H1 (cell line): ENCODE data around the gene EPHA6.

Source experiments
- CEBPB ChIP-seq: IDR thresholded peaks from 2 replicates; pipeline ENCODE4 v1.6.1; 2012; ENCODE audit warnings: low read depth, low read length
- EZH2 ChIP-seq: fragments of 200-600 bp; sonication (generic); IDR thresholded peaks from 2 replicates; pipeline ENCODE4 v1.7.1; 2012; ENCODE audit warnings: low read depth, mild to moderate bottlenecking, moderate library complexity, low read length, inconsistent platforms; ENCODE audit not compliant: severe bottlenecking
- FOSL1 ChIP-seq: IDR thresholded peaks from 2 replicates; pipeline ENCODE4 v1.6.1; 2011; ENCODE audit warnings: mild to moderate bottlenecking, low read depth, low read length, moderate library complexity; ENCODE audit not compliant: insufficient read depth
- KDM4A ChIP-seq: IDR thresholded peaks from one replicate; pipeline ENCODE4 v1.7.1; 2012; ENCODE audit warnings: low read depth, mild to moderate bottlenecking, moderate library complexity, low read length, inconsistent platforms; ENCODE audit not compliant: severe bottlenecking
- NANOG ChIP-seq: IDR thresholded peaks from 2 replicates; pipeline ENCODE4 v1.6.1; 2011; ENCODE audit warnings: low read length, low read depth, mild to moderate bottlenecking, inconsistent platforms; ENCODE audit not compliant: insufficient read depth, poor library complexity, severe bottlenecking
- POLR2A ChIP-seq, 2 experiments: IDR thresholded peaks; 1 replicate in 1 of 2; 2 replicates in 1 of 2; pipeline ENCODE4 v1.6.1; 2011; ENCODE audit warnings: low read depth in 2 of 2, low read length in 2 of 2, mild to moderate bottlenecking in 2 of 2; ENCODE audit errors: control extremely low read depth in 1 of 2
- POLR2AphosphoS5 ChIP-seq: IDR thresholded peaks from 2 replicates; pipeline ENCODE4 v1.6.1; 2011; ENCODE audit warnings: low read depth, low read length
- RAD21 ChIP-seq, 2 experiments: IDR thresholded peaks in 1 of 2; conservative IDR thresholded peaks in 1 of 2; 2 replicates each; pipeline ENCODE4 v1.6.1; 2011; ENCODE audit warnings: low read depth in 2 of 2, low read length in 2 of 2, improper control_type of control experiment in 1 of 2, inconsistent platforms in 1 of 2, mild to moderate bottlenecking in 1 of 2, moderate library complexity in 1 of 2
- RFX5 ChIP-seq: IDR thresholded peaks from 2 replicates; pipeline ENCODE4 v1.6.1; 2011; ENCODE audit warnings: low read depth, low read length, improper control_type of control experiment, borderline replicate concordance
- TAF1 ChIP-seq: IDR thresholded peaks from 2 replicates; pipeline ENCODE4 v1.6.1; 2011; ENCODE audit warnings: mild to moderate bottlenecking, low read depth, low read length
- TBP ChIP-seq: IDR thresholded peaks from 2 replicates; pipeline ENCODE4 v1.6.1; 2011; ENCODE audit warnings: low read depth, low read length, improper control_type of control experiment
- TCF12 ChIP-seq: IDR thresholded peaks from 2 replicates; pipeline ENCODE4 v1.6.1; 2011; ENCODE audit warnings: low read depth, mild to moderate bottlenecking, low read length
- TF ChIP-seq, protein P1 (sequence below), 3 experiments: IDR thresholded peaks; 1 replicate in 2 of 3; 2 replicates in 1 of 3; pipeline versions ENCODE4 v1.5.1 to v1.6.1; 2011; ENCODE audit warnings: low read length in 3 of 3, mild to moderate bottlenecking in 3 of 3, inconsistent platforms in 2 of 3, low read depth in 1 of 3, moderate library complexity in 1 of 3; ENCODE audit not compliant: insufficient read depth in 1 of 3; ENCODE audit errors: control extremely low read depth in 1 of 3

DNA sequence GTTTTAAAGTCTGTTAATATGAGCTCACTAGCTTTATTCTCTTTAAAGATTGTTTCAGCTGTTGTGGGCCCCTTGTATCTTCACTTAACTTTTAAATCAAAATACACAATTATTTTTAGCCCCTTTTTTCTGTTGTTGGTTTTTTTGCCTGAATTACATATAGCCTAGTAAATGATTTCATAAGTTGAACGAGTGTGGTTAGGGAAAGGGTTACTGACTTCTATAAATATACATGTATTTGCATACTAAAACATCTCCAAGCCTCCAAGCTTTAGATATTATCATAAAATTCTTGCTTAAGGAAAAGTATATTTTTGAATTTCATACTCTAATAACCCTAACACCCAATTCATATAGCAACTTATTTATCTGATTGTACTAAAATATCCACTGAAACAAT, 877.0 kb downstream of the EPHA6 start:
- TF ChIP-seq, protein P1, sequence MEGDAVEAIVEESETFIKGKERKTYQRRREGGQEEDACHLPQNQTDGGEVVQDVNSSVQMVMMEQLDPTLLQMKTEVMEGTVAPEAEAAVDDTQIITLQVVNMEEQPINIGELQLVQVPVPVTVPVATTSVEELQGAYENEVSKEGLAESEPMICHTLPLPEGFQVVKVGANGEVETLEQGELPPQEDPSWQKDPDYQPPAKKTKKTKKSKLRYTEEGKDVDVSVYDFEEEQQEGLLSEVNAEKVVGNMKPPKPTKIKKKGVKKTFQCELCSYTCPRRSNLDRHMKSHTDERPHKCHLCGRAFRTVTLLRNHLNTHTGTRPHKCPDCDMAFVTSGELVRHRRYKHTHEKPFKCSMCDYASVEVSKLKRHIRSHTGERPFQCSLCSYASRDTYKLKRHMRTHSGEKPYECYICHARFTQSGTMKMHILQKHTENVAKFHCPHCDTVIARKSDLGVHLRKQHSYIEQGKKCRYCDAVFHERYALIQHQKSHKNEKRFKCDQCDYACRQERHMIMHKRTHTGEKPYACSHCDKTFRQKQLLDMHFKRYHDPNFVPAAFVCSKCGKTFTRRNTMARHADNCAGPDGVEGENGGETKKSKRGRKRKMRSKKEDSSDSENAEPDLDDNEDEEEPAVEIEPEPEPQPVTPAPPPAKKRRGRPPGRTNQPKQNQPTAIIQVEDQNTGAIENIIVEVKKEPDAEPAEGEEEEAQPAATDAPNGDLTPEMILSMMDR (IDR thresholded peaks at IDR 0.05; ENCODE audit: control extremely low read depth in 1 of 3, insufficient read depth in 1 of 3, low read depth in 1 of 3, low read length in 3 of 3), result no peak
- TF ChIP-seq POLR2AphosphoS5, result no peak
- TF ChIP-seq TCF12, result no peak
- no peak for TF ChIP-seq KDM4A
- TF ChIP-seq RFX5, result no peak
- TF ChIP-seq CEBPB, result no peak
- no peak for TF ChIP-seq FOSL1
- no peak for TF ChIP-seq EZH2
- TF ChIP-seq NANOG, result no peak
- no peak for TF ChIP-seq POLR2A (IDR thresholded peaks at IDR 0.05; ENCODE audit: control extremely low read depth in 1 of 2, low read depth in 2 of 2, low read length in 2 of 2)
- no peak for TF ChIP-seq TAF1
- no peak for TF ChIP-seq RAD21 (IDR thresholded peaks at IDR 0.05 in 1 of 2, conservative IDR thresholded peaks at IDR 0.05 in 1 of 2; ENCODE audit: low read depth in 2 of 2, low read length in 2 of 2)
- no peak for TF ChIP-seq TBP
